GM19193 (cell line): ENCODE data around the gene A2M.

ENCODE experiments used
- POLR2A ChIP-seq: IDR thresholded peaks from 4 replicates; pipeline ENCODE4 v1.6.1; 2011; ENCODE audit not compliant: insufficient read depth, insufficient read length; ENCODE audit errors: extremely low read depth

Gene A2M

DNA sequence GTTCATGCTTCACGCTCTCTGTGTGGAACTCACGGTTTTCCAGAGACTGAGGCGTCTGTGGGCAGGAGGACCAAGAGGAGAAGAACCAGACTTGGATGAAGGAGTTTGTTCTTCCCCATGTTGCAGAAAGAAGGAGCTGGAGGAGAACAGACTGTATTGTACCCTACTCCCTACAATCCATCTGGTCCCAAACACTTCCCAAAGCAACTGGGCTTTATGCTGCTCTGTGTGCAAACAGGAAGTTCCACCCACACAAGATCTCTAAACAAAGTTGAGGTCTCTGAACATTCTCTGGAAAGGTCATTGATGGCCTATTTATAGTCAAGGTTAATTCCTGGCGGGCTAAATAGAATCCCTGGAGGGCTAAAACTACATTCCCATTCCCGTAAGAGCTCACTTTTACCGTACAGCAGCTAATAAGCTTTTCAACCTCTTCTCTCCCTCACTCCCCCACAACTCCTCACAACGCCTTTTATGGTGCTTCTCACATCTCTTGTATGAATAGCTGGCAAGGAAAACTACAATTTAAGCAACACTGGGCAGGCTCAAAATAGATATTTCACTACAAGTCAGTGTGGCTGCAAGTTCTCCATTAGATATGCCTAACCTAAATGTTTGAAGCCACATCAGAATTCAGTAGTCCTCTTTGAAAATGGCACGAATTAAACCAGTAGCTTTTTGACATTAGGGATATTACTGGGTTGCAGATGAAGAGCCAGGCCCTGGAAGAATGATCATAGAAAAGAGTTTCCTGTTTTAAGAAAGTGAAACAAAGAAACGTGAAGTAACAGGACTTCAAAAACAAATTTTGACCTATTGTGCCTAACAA lies at the start of gene A2M:
Gene A2M (minus strand): TSS at position 189 of the 829 bp plus-strand sequence. CDS start 70 bp downstream, at position 119.
- no peak for TF ChIP-seq POLR2A

DNA sequence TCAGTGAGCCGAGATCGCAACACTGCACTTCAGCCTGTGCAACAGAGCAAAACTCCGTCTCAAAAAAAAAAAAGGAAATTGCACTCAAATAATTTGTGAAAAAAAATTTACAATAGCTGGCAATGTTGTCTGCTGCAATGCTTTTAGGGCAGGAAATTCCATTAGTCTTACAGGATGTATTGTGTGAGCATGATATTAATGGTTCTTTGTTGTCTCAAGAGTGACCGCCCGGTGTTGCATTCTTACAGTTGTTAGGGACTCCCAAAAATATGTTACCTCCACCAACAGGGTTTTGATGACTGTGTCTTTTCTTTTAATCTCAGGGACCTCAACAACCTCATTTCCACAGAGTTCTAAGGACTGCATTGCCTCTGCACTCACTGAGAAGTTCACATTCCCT lies 47.7 kb upstream of the A2M start:
- no peak for TF ChIP-seq POLR2A

DNA sequence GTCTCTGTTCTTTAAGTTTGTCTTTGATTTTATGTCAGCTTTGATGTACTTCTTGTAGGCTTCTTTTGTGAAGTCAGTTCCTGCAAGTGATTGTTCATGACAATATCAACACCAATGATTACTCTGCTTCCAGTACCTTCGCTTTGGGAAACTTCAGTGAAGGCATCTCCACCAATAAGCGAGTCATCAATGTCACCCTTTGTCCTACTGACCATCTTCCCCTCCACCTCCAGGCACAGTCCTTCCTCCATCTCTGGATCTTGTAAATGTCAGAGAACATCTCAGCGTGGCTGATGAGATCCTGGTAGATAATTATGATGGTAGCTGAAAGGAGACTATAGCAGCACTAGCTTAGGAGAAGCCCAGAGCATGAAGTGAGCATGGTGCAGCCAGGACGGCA lies 40.4 kb upstream of the A2M start:
- TF ChIP-seq POLR2A, result no peak

DNA sequence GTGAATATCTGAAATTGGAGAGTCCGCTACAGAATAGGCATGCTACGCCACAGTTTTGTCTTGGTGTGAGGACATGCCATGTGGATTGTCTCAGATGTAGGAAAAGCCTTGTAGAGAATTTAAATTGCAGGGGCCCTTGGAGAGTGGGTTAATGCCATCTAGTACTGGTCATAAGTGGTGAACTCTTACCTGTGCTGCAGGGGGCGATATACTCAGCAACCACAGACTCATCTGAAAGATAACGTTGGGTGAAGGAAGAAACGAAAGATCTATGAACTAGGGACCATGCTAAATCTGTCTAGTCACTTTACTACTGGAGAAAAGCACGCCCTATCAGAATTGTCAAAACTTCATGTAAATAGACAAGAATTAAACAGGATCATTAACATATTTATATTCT lies 33.7 kb upstream of the A2M start:
- TF ChIP-seq POLR2A, result no peak

DNA sequence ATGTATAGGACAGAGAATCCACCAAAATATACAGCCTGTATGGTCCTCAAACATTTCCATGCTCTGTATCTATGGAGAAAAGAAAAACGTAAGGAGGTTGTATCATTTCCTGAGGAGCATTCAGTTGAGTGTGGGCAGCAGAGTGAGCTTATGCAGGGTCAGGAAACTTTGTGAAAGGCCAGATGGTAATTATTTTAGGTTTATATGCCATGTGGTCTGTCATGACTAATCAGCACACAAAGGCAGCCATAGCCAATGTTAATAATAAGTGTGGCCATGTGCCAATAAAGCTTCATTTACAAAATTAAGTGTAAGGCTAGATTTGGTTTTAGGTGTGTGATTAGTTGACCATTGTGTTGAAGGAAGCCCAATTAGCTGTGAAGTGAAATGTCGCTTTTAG lies 33.2 kb upstream of the A2M start:
- TF ChIP-seq POLR2A, result no peak

DNA sequence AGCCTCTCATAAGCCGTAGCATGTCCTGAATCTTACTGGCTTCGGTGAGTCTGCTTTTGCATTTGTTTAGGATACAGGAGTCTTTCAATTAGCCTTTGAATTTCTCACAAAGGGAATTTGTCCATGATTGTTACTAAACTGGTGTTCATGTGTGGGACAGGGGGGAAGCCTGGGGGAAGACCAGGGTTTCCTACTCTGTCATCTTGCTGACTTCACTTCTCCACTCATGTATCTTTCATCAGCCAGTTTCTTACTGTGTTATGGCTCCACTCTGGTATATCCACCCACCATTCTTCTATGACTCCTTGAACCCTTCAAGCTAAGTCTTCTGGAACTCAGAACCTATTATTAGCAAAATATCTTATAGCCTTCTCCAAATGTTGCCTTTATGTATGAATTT lies 31.7 kb upstream of the A2M start:
- TF ChIP-seq POLR2A, result no peak

DNA sequence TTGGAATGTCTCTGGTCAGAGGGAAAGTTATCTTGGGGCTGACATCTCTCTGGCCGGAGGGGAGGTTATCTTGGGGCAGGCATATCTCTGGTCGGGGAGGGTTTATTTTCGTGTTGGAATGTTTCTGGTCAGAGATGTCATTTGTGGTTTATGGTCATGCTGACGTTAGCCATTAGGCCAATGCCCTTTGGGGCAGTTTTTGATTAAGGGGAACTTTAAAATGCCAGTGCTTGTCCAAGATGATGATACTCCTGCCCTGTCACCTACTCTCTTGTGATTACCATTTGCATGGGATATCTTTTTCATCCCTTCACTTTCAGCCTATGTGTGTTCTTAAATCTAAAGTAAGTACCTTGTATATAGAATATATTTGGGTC lies 29.0 kb upstream of the A2M start:
- TF ChIP-seq POLR2A, result no peak

DNA sequence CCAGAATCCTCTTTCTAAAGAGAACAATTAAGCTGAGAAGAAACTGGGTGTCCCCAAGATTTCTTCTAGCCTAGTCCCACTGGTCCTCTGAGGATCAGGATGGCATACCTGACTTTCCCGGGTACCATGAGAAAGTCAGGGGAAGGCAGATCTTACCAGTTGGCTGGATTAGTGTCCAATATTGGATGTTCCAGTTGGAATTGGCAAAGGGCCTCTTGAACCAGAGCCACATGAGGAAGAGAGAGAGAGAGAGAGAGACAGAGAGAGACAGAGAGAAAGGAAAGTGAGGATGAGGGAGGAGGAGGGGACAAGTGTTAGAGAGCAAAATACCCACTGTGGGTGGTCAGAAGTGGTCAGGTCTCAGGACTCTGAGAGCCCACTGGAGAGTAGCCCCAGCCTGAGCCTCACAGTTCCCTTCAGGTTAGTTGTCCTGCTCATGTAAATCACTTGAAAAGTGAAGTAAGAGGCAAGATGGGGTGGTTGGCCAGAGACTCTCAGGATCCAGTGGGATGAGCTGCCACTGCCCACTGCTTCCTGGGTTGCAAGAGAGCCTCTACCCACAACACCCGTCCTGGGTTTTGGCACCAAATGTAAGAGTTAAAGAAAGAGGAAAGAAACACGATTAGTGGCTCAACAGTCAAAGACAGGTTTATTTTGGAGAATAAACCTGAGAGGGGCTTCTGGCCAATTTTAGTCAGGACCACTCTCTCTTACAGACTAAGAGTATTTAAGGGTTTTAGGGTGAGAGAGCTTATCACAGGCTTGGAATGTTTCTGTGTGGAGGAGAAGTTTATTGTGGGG lies 28.4 kb upstream of the A2M start:
- no peak for TF ChIP-seq POLR2A

DNA sequence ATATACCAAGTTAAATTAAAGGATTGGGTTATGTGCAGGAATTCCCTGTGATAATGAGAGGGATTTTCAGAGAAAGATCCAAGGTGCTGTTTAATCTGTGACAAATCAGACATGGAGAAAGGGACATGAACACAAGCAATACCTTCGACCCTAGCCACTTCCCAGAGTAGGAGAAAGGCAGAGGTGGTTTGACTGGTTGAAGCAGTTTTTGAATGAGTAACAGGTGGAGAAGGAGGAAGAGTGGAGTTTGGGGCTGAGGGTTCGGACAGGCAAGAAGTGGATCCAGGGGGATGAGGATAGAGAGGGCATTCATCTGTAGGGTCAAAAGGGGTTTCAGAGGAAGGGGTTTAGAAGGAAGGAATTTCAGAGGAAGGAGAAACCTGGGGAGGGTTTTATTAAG lies 27.4 kb upstream of the A2M start:
- TF ChIP-seq POLR2A, result no peak

DNA sequence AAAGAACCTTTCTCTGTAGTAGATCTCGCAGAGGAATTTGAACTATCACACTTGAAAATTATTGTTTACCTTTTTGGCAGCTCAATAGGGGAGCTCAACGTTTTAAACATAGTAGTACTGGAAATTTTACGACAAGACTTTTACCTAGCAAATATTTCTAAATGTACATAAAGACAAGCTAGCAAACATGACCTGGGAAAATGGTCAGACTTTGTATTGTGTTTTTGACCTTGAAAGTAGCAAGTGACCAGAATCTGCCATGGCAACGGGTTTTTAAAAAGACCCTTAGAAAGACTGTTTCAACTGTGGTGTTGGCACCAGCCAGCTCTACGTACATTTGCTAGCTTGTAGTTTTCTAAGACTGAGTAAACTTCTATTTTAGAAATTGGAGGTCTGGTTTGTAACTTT lies 20.2 kb upstream of the A2M start:
- no peak for TF ChIP-seq POLR2A

DNA sequence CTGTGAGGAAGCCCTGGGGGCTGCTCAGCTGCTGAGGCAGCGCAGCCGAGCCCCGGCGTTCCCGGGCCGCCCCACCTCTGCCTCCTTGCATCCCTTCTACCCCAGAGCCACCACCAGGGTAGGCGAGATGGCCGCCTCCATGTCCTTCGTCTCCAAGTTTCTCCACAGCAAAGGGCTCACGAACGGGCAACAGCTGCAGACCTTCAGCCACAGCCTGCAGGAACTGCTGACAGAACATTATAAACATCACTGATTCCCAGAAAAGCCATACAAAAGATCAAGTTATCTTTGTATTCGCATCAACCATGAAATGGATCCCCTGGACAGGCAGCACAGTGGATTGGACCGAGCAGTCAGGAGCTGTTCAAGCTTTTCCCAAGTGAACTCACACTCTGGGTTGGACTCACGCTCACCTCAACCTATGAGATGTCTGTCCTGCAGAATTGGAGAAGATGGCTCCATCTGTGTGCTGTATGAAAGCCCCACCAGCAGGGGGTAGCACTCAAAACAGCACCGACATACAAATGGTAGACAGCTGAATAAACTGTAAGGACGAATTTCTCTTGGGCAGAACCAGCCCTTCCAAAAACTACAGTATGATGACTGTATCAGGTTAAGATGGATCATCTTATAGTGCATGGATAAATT lies 19.4 kb upstream of the A2M start:
- TF ChIP-seq POLR2A, result no peak

DNA sequence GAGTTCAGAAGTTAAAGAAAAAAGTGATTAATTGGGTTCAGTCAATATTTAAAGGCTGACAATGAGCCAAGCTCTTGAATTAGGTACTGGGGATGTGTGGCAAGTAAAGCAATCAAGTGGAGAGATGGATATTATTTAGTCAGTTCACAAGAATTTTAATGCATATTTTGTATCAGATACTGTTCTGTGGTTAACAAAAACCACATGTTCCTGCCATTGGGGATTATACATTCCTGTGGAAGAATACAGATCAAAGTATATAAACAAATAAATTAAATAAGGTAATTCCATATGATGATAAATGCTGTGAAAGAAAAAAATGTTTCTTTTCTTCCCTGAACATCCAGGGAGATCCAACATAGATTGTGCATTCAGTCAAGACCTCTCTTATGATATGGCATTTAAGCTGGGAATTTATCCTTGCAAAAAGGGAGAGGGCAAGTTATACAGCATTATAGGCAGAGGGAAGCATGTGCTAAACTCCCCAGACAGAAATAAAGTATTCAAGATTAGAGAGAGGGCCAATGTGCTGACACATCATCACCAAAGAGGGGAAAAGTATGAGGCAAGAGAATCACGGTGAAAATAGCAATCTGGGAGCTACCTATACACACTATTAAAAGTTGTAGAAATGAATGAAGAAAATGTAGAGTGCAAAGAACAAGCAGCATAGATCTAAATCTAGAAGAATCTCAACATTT lies 17.6 kb upstream of the A2M start:
- TF ChIP-seq POLR2A, result no peak

DNA sequence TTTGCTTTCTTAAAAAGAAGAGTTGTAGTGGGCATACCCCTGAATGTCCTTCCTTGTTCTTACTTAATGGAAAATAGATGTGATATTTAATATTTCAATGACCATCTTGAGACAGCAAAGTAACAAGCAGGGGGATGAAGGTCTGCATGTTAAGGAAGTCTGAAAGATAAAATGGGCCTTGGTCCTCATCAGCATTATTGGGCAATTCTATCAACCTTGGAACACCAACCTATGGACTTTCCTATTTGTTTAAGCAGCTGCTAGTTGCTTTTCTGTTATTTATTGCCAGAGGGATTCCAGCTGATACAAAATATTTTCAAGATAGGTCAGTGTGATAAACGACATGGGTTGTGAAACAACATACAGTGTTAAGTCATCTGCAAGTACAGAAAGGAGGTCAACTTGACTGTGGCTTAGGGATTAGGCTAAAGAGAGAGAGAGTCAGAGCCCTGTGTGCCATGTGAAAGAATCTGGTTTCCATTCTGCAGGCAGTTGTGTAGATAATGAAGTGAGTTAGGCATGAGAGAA lies 16.4 kb upstream of the A2M start:
- TF ChIP-seq POLR2A, result no peak

DNA sequence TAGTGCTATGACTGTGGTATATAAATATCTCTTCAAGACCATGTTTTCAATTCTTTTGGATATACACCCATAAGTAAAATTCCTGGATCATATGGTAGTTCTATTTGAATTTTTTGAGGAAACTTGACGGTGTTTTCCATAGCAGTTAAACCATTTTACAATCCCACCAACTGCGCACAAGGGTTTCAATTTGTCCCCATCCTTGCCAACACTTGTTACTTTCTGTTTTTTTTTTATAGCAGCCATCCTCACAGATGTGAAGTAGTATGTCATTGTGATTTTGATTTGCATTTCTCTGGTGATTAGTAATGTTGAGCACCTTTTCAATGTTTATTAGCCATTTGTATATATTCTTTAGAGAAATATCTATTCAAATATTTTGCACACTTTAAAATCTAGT lies 14.5 kb upstream of the A2M start:
- TF ChIP-seq POLR2A, result no peak
